Stimulated activated CD8-positive, alpha-beta memory T cell treated with anti-CD3 and anti-CD28 coated beads, Interleukin-15, amount 100 ng/mL, for 24 hours (primary cell): ENCODE data around the gene NEK11.

ENCODE experiments used
- DNase-seq: peaks from one replicate; pipeline ENCODE4 v3.0.0-alpha.2; 2020; ENCODE audit warnings: low read depth

Gene NEK11

GRCh38 chr3:131141770-131142169, 115.1 kb downstream of the NEK11 start:
- no peak for DNase-seq

GRCh38 chr3:131142580-131142979, 115.9 kb downstream of the NEK11 start:
- no peak for DNase-seq

GRCh38 chr3:131143802-131144201, 117.1 kb downstream of the NEK11 start:
- no peak for DNase-seq

GRCh38 chr3:131147534-131147933, 120.9 kb downstream of the NEK11 start:
- no peak for DNase-seq

GRCh38 chr3:131158434-131158833, 131.8 kb downstream of the NEK11 start:
- no peak for DNase-seq

GRCh38 chr3:131162516-131162915, 135.8 kb downstream of the NEK11 start:
- DNase-seq: no peak

- no peak for DNase-seq
Measured at GRCh38 chr3:131167867-131168266, 141.2 kb downstream of the NEK11 start.

- no peak for DNase-seq
Measured at GRCh38 chr3:131169331-131169730, 142.7 kb downstream of the NEK11 start.

GRCh38 chr3:131172502-131173200, 146.0 kb downstream of the NEK11 start:
- no peak for DNase-seq

GRCh38 chr3:131174752-131175151, 148.1 kb downstream of the NEK11 start:
- DNase-seq: no peak

GRCh38 chr3:131178710-131179375, 152.2 kb downstream of the NEK11 start:
- no peak for DNase-seq

- DNase-seq: no peak
Measured at GRCh38 chr3:131192701-131193100, 166.0 kb downstream of the NEK11 start.

GRCh38 chr3:131193641-131194238, 167.1 kb downstream of the NEK11 start:
- no peak for DNase-seq

GRCh38 chr3:131194816-131195215, 168.1 kb downstream of the NEK11 start:
- DNase-seq: no peak

GRCh38 chr3:131200636-131201199, 174.0 kb downstream of the NEK11 start:
- DNase-seq: no peak

- DNase-seq: no peak
Measured at GRCh38 chr3:131216330-131216729, 189.7 kb downstream of the NEK11 start.

GRCh38 chr3:131216801-131217200, 190.1 kb downstream of the NEK11 start:
- no peak for DNase-seq

- DNase-seq: no peak
Measured at GRCh38 chr3:131217296-131217741, 190.6 kb downstream of the NEK11 start.

GRCh38 chr3:131218196-131218595, 191.5 kb downstream of the NEK11 start:
- no peak for DNase-seq

- DNase-seq: no peak
Measured at GRCh38 chr3:131221731-131222130, 195.1 kb downstream of the NEK11 start.

- DNase-seq: no peak
Measured at GRCh38 chr3:131222599-131222998, 195.9 kb downstream of the NEK11 start.

- DNase-seq: no peak
Measured at GRCh38 chr3:131223373-131224289, 197.0 kb downstream of the NEK11 start.
